Measurements from ENCODE around the gene ZNF791. TPM values are rescaled to one million over a fixed set of nuclear protein-coding genes. Genes with fewer than 3 reads are reported as not detected.

ZNF791 gene
- total RNA-seq, 1 experiment from 2014 or later: 23.9 TPM

DNA sequence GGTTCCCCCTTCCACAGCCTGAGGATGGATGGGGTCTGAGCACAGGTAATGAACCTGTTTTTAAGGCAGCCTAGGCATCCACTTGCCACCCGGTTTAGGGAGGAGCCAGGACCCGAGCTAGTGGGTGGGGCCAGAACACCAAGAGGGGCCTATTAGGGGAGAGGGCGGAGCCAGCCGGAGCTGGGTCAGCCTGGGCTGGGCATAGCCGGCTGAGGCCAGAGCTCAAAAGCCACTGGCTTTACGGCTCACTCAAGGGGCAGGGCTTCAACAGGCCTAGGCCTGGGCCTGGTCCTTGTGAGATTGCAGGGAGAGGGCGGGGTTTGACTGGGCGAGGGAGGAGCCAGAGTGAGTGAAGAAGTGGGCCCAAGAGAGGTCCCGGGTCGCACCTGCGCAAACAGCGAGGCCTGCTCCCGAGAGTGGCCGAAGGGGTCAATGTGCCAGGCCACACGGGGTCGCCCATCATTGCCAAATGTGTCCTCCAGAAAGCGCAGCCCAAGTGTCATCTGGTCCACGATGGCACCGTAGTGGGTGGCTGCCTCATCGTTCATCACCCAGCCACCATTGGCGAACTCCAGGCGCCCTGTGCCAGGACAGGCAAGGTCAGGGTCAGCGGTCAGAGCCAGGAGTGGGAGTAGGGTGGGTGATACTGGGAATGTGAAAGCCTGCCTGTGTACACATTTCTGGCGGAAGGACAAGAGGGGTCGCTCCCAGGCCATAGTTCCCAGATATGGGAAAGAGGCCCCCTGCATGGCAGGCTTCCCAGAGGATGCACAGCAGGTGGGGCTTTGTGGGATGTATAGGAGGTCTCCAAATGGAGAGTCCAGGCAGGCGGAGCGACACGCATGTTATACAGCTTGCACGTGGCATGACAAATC is 53.9 kb downstream of the ZNF791 start:
- TF ChIP-seq FOXJ3 (CRISPR knock-in tag; IDR thresholded peaks at IDR 0.05; ENCODE audit: borderline replicate concordance): no peak
- no peak for TF ChIP-seq KAT7 (CRISPR knock-in tag; IDR thresholded peaks at IDR 0.05; ENCODE audit: borderline replicate concordance)
- no peak for TF ChIP-seq TCF7 (CRISPR knock-in tag; IDR thresholded peaks at IDR 0.05; ENCODE audit: low read depth)
- TF ChIP-seq JAZF1 (CRISPR knock-in tag; IDR thresholded peaks at IDR 0.05): no peak
- TF ChIP-seq, protein P1, sequence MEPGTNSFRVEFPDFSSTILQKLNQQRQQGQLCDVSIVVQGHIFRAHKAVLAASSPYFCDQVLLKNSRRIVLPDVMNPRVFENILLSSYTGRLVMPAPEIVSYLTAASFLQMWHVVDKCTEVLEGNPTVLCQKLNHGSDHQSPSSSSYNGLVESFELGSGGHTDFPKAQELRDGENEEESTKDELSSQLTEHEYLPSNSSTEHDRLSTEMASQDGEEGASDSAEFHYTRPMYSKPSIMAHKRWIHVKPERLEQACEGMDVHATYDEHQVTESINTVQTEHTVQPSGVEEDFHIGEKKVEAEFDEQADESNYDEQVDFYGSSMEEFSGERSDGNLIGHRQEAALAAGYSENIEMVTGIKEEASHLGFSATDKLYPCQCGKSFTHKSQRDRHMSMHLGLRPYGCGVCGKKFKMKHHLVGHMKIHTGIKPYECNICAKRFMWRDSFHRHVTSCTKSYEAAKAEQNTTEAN (CRISPR knock-in tag; IDR thresholded peaks at IDR 0.05): no peak
- TF ChIP-seq, protein P2, sequence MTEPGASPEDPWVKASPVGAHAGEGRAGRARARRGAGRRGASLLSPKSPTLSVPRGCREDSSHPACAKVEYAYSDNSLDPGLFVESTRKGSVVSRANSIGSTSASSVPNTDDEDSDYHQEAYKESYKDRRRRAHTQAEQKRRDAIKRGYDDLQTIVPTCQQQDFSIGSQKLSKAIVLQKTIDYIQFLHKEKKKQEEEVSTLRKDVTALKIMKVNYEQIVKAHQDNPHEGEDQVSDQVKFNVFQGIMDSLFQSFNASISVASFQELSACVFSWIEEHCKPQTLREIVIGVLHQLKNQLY (CRISPR knock-in tag; IDR thresholded peaks at IDR 0.05): no peak
- TF ChIP-seq GRHL2 (CRISPR knock-in tag; IDR thresholded peaks at IDR 0.05; ENCODE audit: insufficient replicate concordance, severe bottlenecking): no peak
- no peak for TF ChIP-seq NR2C2 (CRISPR knock-in tag; IDR thresholded peaks at IDR 0.05)
- TF ChIP-seq, protein P3, sequence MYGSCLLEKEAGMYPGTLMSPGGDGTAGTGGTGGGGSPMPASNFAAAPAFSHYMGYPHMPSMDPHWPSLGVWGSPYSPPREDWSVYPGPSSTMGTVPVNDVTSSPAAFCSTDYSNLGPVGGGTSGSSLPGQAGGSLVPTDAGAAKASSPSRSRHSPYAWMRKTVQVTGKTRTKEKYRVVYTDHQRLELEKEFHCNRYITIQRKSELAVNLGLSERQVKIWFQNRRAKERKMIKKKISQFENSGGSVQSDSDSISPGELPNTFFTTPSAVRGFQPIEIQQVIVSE (CRISPR knock-in tag; IDR thresholded peaks at IDR 0.05; ENCODE audit: borderline replicate concordance): no peak
- no peaks in the 10 kb centered on the region for H3K9me3 Mint-ChIP-seq
- peak overlapping the region; percentile 65; the same call in 1 of the 2 replicates for H3K27ac Mint-ChIP-seq
- peak; percentile 93 for ATAC-seq
- no peaks in the 10 kb centered on the region for H3K27me3 Mint-ChIP-seq (ENCODE audit: low read depth)
- CTCF ChIA-PET: interaction anchor here (0.5 to 1.8 kb wide), 12 partner anchors 8 to 1933 kb away, joined by 3 to 13 read pairs (median 4); partner anchors contain the start of genes DHPS, ZNF490 and ZNF791
- H3K36me3 Mint-ChIP-seq: peaks cover 14% of the 10 kb centered on the region
- POLR2A ChIA-PET: interaction anchor here (0.6 to 1.3 kb wide), 6 partner anchors 17 to 471 kb away, joined by 4 to 7 read pairs (median 5); partner anchors contain the start of genes ZNF490 and ZNF791
- peak overlapping the region; percentile 48 for H3K4me3 Mint-ChIP-seq
- H3K4me1 Mint-ChIP-seq: peaks cover 26% of the 10 kb centered on the region
- DNase-seq (ENCODE audit: low spot score): peak; percentile 96

DNA sequence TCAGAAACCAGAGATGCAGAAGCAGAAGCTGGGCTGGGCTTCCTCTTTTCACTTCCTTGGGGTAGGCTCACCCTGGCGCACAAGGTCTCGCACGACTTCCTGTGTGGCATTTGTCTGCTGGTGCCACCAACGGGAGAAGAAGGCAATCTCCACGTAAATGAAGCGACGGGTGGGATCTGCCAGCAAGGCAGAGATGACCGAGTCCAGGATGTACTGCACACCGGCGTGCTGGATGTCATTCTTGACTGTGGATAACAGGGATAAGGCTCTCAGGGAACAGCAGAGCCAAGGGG is 54.5 kb downstream of the ZNF791 start:
- ChIA-PET CTCF (interaction anchor here (1.2 to 2.9 kb wide), 4 partner anchors 8 to 25 kb away, joined by 7 to 18 read pairs (median 14); partner anchors contain the start of gene DHPS), POLR2A (no interaction called here)
- TF ChIP-seq, protein P4, sequence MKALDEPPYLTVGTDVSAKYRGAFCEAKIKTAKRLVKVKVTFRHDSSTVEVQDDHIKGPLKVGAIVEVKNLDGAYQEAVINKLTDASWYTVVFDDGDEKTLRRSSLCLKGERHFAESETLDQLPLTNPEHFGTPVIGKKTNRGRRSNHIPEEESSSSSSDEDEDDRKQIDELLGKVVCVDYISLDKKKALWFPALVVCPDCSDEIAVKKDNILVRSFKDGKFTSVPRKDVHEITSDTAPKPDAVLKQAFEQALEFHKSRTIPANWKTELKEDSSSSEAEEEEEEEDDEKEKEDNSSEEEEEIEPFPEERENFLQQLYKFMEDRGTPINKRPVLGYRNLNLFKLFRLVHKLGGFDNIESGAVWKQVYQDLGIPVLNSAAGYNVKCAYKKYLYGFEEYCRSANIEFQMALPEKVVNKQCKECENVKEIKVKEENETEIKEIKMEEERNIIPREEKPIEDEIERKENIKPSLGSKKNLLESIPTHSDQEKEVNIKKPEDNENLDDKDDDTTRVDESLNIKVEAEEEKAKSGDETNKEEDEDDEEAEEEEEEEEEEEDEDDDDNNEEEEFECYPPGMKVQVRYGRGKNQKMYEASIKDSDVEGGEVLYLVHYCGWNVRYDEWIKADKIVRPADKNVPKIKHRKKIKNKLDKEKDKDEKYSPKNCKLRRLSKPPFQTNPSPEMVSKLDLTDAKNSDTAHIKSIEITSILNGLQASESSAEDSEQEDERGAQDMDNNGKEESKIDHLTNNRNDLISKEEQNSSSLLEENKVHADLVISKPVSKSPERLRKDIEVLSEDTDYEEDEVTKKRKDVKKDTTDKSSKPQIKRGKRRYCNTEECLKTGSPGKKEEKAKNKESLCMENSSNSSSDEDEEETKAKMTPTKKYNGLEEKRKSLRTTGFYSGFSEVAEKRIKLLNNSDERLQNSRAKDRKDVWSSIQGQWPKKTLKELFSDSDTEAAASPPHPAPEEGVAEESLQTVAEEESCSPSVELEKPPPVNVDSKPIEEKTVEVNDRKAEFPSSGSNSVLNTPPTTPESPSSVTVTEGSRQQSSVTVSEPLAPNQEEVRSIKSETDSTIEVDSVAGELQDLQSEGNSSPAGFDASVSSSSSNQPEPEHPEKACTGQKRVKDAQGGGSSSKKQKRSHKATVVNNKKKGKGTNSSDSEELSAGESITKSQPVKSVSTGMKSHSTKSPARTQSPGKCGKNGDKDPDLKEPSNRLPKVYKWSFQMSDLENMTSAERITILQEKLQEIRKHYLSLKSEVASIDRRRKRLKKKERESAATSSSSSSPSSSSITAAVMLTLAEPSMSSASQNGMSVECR (CRISPR knock-in tag; IDR thresholded peaks at IDR 0.05; ENCODE audit: borderline replicate concordance): no peak
- TF ChIP-seq TEAD4 (CRISPR knock-in tag; IDR thresholded peaks at IDR 0.05) (no peak), ZNF121 (CRISPR knock-in tag; IDR thresholded peaks at IDR 0.05) (no peak), ZNF416 (CRISPR knock-in tag; IDR thresholded peaks at IDR 0.05) (no peak), RORB (CRISPR knock-in tag; IDR thresholded peaks at IDR 0.05) (no peak), MYBL2 (CRISPR knock-in tag; IDR thresholded peaks at IDR 0.05) (no peak), ZNF317 (CRISPR knock-in tag; IDR thresholded peaks at IDR 0.05; ENCODE audit: borderline replicate concordance, low read depth) (no peak), SP1 (CRISPR knock-in tag; conservative IDR thresholded peaks at IDR 0.05) (no peak)
- TF ChIP-seq, protein P5, sequence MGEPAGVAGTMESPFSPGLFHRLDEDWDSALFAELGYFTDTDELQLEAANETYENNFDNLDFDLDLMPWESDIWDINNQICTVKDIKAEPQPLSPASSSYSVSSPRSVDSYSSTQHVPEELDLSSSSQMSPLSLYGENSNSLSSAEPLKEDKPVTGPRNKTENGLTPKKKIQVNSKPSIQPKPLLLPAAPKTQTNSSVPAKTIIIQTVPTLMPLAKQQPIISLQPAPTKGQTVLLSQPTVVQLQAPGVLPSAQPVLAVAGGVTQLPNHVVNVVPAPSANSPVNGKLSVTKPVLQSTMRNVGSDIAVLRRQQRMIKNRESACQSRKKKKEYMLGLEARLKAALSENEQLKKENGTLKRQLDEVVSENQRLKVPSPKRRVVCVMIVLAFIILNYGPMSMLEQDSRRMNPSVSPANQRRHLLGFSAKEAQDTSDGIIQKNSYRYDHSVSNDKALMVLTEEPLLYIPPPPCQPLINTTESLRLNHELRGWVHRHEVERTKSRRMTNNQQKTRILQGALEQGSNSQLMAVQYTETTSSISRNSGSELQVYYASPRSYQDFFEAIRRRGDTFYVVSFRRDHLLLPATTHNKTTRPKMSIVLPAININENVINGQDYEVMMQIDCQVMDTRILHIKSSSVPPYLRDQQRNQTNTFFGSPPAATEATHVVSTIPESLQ (CRISPR knock-in tag; IDR thresholded peaks at IDR 0.05): no peak
- TF ChIP-seq, protein P6, sequence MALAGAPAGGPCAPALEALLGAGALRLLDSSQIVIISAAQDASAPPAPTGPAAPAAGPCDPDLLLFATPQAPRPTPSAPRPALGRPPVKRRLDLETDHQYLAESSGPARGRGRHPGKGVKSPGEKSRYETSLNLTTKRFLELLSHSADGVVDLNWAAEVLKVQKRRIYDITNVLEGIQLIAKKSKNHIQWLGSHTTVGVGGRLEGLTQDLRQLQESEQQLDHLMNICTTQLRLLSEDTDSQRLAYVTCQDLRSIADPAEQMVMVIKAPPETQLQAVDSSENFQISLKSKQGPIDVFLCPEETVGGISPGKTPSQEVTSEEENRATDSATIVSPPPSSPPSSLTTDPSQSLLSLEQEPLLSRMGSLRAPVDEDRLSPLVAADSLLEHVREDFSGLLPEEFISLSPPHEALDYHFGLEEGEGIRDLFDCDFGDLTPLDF (CRISPR knock-in tag; IDR thresholded peaks at IDR 0.05): no peak
- H3K27me3 Mint-ChIP-seq (ENCODE audit: low read depth): no peaks in the 10 kb centered on the region
- H3K9me3 Mint-ChIP-seq: no peaks in the 10 kb centered on the region
- H3K27ac Mint-ChIP-seq: no peak overlapping the region
- DNase-seq (ENCODE audit: low spot score) (no peak), ATAC-seq (no peak)
- peak overlapping the region; percentile 48 for H3K4me3 Mint-ChIP-seq
- peaks cover 11% of the 10 kb centered on the region for H3K36me3 Mint-ChIP-seq
- peaks cover 26% of the 10 kb centered on the region for H3K4me1 Mint-ChIP-seq

All from WTC11 (cell line).